NCI-H146 treated with DMSO at 0.1 percent for 48 hours (cell line): ENCODE measurements around the gene OSBPL9.
A peak's percentile ranks its signal among the peaks of the same experiment; 100 is the strongest.
"Not testable (repeated sequence)": the region's sequence is repeated elsewhere in the genome, so short reads cannot be mapped to it uniquely, and the experiment has no call there.

Experiments used
- DNase-seq: peaks from one replicate; lab custom pipeline; 2025; ENCODE audit not compliant: unreplicated experiment; lab: John Stamatoyannopoulos, UW

Gene OSBPL9

DNA sequence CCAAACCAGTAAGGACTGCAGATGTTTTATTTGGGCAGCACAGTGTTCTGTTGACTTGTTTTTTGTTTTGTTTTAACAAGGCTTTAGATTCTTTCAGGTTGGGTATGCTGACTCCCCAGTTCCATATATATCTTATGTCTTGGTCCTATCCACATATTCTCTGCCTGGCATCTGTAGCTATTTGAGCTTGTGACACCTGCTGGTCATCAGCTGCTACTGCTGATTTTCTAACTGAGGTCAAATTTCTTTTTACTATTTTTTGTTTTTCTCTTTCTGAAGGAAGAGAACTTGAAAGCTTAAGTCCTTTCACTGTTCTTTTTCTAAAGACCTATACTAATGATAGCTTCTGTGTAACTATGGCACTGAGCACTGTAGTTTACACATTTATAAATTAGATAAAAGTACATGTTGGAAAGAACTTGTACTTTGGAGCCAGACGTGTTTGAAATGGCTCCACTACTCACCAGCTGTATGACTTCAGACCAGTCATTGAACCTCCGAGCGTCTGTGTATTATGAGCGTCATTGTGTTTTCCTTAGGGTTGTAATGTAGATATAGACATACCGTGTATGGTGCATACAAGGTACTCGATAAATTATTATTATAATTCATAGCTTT lies 152.2 kb downstream of the OSBPL9 start:
- DNase-seq = peak; percentile 32

DNA sequence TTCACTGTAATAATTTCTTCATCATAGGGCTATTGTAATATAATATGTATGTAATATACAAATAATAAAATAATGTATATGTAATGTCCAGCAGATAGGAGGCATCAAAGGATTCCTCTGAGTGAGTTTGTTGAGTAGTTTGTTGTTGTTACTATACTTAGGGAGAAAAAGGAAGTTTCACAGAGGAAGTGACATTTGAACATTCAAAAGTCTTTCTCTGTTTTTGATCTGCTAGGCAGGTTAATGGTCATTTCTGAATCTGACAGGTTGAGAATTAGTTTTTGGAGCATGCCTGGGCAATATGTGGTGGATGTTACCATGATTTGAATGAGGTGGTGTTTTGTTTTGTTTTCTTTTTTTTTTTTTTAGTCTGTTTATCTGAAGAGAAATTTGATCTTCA lies 159.5 kb downstream of the OSBPL9 start:
- no peak for DNase-seq

DNA sequence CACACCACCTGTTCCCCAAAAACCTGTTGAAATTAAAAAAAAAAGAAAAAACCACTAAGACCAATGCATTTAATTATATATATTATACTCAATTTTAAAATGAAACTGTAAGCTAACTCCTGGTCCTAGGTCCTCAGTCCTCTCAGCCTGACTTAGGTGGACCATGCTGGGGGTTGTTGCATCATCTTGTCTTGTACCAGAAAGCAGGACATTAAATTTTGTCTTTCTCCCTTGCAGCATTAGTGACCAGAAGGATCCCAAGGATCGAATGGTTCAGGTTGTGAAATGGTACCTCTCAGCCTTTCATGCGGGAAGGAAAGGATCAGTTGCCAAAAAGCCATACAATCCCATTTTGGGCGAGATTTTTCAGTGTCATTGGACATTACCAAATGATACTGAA lies 164.0 kb downstream of the OSBPL9 start:
- no peak for DNase-seq

DNA sequence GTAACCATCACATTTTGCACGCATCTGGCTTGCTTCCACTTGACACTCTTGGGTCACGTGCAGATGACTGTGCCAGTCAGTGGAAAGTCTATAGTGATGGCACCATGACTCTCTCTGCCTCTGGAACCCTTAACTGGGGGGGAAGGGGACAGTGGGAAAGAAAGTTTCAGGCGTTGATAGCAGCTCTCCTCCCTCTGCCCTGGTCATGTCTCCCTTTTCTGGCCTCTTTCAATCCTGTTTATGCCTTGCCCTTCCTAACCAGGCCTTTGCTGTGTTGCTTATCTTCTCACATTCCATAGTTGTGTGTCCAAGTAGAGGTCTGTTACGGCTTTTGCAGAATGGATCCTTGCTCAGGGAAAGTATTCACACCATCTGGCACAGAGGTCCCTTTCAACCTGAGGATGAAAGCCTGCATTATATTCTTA lies 168.1 kb downstream of the OSBPL9 start:
- DNase-seq = no peak

DNA sequence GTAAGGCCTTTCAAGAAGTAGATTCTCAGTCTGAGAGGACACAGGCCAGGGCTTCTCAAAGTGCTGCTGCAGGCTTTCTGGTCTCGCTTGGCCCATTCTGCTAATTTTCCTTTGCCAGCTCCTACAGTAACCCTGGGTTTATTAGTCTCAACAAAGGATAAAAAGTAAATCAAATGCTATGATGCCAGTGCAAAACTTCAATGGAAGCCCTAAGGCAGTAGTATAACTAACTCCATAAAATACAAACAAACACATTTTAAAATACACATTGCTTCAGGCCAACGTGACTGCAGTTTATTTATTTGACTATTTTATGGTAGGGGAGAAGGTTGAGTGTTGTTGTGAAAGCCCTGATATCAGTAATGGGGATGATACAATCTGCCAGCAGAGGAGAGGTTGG lies 172.0 kb downstream of the OSBPL9 start:
- DNase-seq = no peak

DNA sequence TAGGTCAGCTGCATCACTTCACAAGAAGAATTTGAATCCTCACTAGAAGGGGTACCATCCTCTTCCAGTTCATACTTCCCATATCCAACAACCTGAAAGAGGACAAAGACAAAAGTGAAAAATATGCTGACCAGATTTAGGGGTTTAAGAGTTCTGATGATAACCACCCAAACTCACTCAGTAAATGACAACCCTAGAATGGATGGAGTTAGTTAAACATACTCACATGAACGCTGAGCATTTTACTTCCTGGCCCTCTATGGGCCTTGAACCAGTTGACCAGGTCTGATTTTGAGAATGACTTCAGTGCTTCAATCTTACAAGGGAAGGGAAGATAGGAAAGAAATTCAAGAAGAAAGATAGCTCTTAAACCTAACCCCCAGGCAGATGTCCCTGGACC lies 172.4 kb downstream of the OSBPL9 start:
- DNase-seq = no peak

DNA sequence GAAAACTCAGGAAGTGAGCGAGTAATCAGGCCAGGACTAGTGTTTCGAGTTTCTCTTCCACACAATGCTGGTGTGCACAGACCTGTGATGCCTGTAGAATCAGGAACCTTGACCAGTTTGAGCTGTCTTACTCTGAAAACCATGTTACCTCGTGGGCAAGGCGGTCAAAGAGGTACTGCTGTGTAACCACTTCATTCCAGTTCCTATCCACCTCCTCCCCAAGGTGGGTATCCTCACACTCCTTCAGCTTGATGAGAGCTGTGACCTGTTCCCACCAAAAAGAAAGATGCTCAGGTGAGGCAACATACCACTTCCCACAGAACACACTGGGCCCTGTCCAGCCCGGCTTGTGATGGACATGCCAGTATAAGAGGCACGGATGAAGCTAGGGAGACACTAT lies 173.5 kb downstream of the OSBPL9 start:
- DNase-seq = no peak

DNA sequence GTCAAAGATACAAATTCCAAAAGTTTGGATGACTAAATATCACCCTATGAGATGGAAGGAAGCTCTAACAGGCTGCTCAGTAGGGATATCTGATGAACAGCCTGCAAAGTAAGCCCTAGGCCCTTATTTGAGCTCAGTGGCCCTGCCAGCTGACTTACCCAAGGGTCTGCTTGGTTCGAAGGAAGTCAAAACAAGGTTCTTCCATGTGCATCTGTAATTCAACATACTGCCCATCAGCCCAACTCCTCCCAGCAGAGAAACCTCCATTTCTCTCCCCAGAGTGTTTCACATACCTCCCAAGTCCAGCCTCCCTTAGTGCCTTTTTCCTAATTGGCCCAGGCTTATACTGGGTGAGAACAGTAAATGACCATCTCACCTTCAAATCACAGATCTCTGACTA lies 175.0 kb downstream of the OSBPL9 start:
- no peak for DNase-seq

DNA sequence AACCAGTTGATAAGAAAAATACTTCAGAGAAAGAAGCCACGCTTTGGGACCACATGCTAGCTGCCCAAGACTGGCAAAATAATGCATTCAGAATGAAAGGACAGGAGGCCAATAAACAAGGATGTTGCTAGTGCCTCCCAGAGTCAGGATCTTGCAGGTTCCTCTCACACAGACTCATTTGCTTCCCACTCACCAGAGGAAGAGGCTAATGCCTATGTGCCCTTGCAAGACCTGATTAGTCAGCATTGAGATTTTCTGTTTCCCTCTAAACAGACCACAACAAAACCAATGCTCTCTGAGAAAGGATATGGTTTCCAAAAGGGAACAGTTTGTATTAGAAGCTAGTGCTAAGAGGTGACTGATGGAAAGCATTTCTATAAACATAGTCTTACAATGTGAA lies 176.0 kb downstream of the OSBPL9 start:
- DNase-seq = no peak

DNA sequence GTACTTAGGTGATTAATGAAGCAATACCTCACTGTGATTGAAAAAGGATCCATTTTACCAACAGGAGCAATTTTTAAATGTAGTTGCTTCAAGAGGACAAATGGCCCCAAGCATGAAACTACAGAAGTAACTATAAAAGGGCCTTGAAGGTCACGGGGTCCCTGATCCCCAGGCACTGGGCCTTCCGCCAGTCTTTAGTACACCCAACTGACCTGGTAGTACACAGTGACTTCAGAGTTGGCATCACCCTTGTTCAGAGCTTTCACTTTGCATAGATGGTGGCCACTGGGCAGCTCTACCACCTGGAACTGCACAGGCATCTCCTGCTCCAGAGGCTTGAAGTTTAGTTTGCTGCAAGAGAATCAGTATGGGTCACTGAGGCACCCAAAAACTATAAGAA lies 177.4 kb downstream of the OSBPL9 start:
- no peak for DNase-seq

DNA sequence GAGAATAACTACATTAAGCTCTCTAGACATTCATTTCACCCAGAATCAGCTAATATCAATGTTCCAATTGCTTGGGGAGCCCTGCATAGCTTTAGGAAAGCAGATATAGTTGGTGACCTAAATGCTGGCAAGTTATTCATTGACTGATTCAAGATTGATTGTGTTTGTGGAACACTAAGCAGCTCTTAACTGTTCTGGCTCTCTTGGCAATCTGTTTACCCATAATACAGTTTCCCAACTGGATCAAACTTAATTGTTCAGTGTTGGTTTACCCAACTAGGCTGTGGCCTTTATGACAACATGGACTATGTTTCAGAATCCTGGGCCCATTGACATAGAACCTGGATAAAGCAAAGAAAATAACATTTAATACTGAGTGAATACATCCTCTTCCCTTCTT lies 178.0 kb downstream of the OSBPL9 start:
- DNase-seq = no peak

DNA sequence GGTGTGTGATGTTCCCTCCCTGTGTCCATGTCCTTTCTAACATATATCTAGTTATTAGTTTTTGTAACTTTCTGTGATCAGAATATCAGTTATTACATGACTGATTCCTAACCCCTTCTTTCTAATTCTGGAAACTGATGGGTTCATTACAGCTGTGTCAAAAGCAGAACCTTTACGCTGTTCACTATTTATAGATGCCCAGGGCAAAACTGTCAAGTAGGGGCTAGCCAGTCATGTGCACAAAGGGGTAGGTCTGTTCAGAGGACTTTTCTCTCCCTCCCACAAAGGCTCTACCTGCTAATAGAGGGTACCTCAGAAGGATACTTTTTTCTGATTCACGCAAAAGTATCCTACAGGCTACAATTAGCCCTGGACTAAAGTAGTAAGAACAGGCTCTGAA lies 182.5 kb downstream of the OSBPL9 start:
- no peak for DNase-seq

DNA sequence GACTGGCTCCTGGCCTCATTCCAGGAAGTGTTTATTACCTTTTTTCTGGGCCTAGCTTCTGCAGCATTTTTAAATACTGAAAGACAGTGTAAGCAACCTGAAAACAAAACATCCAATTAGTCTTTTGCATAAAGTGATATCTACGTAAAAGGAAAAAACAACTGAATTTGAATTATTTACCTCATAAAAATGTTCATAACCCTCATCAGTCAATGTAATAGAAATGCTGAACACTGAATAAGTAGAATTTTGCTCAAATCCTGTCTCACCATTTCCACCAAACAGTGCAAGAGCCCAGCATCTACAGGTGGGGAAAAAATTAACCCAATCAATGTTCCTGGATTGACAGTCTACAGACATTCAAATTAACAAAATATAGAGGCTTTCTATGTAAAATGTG lies 197.6 kb downstream of the OSBPL9 start:
- no peak for DNase-seq

DNA sequence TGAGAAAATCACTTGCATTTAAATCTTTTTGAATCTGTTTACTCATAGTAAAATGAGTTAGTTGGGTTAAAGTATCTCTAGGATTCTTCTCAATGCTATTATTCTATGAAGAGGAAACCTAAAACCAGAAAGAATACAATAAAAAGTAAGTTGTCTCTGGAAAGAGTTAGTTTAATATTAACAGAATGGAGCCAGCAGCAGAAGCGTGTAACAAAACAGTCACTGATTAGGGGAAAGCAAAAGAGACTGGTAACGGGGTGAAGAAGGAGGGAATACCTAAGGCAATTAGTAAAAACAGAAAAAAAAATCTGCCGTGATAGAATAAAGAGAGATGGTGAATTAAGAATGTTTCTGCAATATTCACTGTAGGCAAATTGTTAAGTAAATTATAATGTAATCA lies 201.6 kb downstream of the OSBPL9 start:
- DNase-seq = no peak

DNA sequence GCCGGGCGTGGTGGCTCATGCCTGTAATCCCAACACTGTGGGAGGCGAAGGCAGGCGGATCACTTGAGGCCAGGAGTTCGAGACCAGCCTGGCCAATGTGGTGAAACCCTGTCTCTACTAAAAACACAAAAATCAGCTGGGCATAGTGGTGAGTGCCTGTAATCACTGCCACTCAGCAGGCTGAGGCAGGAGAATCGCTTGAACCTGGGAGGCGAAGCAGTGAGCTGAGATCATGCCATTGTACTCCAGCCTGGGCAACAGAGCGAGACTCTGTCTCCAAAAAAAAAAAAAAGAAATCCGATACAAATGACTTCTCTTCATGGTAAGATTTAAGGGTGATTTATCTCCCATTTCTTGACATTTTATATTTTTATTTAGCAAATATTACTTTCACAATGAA lies 202.1 kb downstream of the OSBPL9 start:
- DNase-seq = not testable (repeated sequence)

DNA sequence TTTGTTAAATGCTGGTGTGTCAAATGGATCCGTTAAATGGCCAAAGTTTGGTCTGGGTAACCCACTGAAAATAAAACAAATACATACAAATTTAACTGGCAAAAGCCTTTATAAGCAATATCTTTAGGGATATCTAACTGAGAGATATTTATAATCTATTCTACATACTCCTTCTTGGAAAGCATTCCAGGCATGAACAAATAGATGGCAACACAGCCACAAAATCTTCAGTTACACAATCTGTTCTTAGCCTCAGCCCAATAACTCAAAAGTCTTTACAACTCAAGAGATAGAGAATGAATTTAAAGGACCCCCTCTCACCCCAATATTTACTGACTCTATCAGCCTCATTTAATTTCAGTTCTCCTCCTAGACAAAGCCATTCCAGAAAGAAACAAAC lies 202.9 kb downstream of the OSBPL9 start:
- no peak for DNase-seq

DNA sequence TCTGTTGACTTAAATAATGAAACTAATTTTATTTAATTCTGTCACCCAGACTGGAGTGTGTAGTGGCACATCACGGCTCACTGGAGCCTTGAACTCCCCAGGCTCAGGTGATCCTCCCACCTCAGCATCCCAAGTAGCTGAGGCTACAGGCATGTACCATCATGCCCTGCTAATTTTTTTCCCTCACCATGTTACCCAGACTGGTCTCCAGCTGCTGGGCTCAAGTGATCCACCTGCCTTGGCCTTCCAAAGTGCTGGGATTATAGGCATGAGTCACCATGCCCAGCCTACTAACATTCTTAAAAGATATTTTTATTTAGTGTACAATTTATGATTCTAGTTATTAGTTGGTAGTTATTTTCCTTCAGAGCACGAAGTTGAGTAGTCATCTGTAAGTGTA lies 212.2 kb downstream of the OSBPL9 start:
- DNase-seq = no peak

DNA sequence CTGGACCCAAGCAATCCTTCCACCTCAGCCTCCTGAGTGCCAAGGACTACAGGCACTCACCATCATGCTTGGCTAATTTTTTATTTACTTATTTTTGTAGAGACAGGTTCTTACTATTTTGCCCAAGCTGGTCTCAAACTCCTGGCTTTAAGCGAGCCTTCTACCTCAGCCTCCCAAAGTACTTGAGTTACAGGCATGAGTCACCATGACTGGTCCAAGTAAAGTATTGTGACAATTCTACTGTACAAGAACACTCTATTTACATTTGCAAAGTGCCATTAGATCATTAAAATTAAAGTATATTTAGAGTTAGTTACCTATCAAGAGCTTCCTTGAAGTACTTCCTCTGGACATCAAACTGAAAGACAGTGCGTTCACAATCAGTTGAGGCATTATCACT lies 216.8 kb downstream of the OSBPL9 start:
- no peak for DNase-seq

DNA sequence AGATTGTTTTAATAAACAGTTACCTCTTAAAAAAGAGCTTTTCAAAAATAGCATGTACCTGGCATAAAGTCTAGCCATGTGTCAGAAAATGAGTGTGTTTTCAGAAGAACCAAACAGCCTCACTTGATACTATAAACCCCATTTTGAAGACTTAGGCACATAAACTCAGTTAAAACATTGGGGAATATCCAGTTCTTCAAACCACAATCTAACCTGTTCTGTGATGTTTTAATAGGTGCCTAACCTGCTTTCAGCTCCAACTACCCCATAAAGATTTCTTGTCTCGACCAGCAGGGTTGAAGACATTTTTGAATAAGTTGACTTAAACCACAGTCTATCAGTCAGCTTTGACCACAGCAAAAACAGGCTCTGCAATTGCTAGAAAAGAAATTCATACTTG lies 220.4 kb downstream of the OSBPL9 start:
- DNase-seq = no peak
